ENCODE measurements around the gene AGXT. TPM values are rescaled to one million over a fixed set of nuclear protein-coding genes. Genes with fewer than 3 reads are reported as not detected.

The AGXT gene
- total RNA-seq, 2 experiments from 2014 or later = not detected

- H3K27ac Mint-ChIP-seq = no peak overlapping the region
- H3K4me1 Mint-ChIP-seq = no peaks in the 10 kb centered on the region
- ChIA-PET POLR2A (no interaction called here), CTCF (no interaction called here)
- H3K27me3 Mint-ChIP-seq = peaks cover 3% of the 10 kb centered on the region
- ATAC-seq = no peak
- no peak for DNase-seq
- H3K36me3 Mint-ChIP-seq (ENCODE audit: low read depth) = no peaks in the 10 kb centered on the region
- intact Hi-C loops (cut with DNase I, micrococcal nuclease) = no loop called here
- no peaks in the 10 kb centered on the region for H3K9me3 Mint-ChIP-seq (ENCODE audit: low read depth)
- no peak overlapping the region for H3K4me3 Mint-ChIP-seq
Observed at GRCh38 chr2:240846873-240847595, 21.6 kb upstream of the AGXT start.

- peaks cover 3% of the 10 kb centered on the region for H3K27me3 Mint-ChIP-seq
- ATAC-seq (no peak), DNase-seq (no peak)
- H3K4me1 Mint-ChIP-seq = no peaks in the 10 kb centered on the region
- no peak overlapping the region for H3K27ac Mint-ChIP-seq
- intact Hi-C loops (cut with DNase I, micrococcal nuclease) = no loop called here
- no peak overlapping the region for H3K4me3 Mint-ChIP-seq
- no peaks in the 10 kb centered on the region for H3K9me3 Mint-ChIP-seq (ENCODE audit: low read depth)
- POLR2A ChIA-PET = no interaction called here
- CTCF ChIA-PET = no interaction called here
- no peaks in the 10 kb centered on the region for H3K36me3 Mint-ChIP-seq (ENCODE audit: low read depth)
Observed at GRCh38 chr2:240847817-240848216, 20.8 kb upstream of the AGXT start.

- H3K36me3 Mint-ChIP-seq (ENCODE audit: low read depth) = no peaks in the 10 kb centered on the region
- peaks cover under 1% of the 10 kb centered on the region for H3K9me3 Mint-ChIP-seq (ENCODE audit: low read depth)
- no peak overlapping the region for H3K4me3 Mint-ChIP-seq
- no peaks in the 10 kb centered on the region for H3K4me1 Mint-ChIP-seq
- no peak overlapping the region for H3K27ac Mint-ChIP-seq
- ATAC-seq (no peak), DNase-seq (no peak)
- intact Hi-C loops (cut with DNase I, micrococcal nuclease) = no loop called here
- H3K27me3 Mint-ChIP-seq = peaks cover 3% of the 10 kb centered on the region
- ChIA-PET CTCF (interaction anchor here (0.9 kb wide), 1 partner anchor 9 kb away, joined by 3 read pairs; no protein-coding TSS in a partner anchor), POLR2A (no interaction called here)
Observed at GRCh38 chr2:240848900-240849680, 19.5 kb upstream of the AGXT start.

GRCh38 chr2:240850026-240850425 lies 18.6 kb upstream of the AGXT start:
- no peak overlapping the region for H3K27ac Mint-ChIP-seq
- intact Hi-C loops (cut with DNase I, micrococcal nuclease) = loop anchor here in 1 of 2 experiments (2.0 to 5.0 kb wide), 5 partner anchors 302 to 1027 kb away; partner anchors contain the start of genes D2HGDH and PPP1R7
- H3K4me3 Mint-ChIP-seq = no peak overlapping the region
- POLR2A ChIA-PET = no interaction called here
- peaks cover 3% of the 10 kb centered on the region for H3K27me3 Mint-ChIP-seq
- DNase-seq = no peak
- peaks cover 9% of the 10 kb centered on the region for H3K9me3 Mint-ChIP-seq (ENCODE audit: low read depth)
- CTCF ChIA-PET = interaction anchor here (0.9 kb wide), 1 partner anchor 9 kb away, joined by 3 read pairs; no protein-coding TSS in a partner anchor
- ATAC-seq = no peak
- H3K36me3 Mint-ChIP-seq (ENCODE audit: low read depth) = no peaks in the 10 kb centered on the region
- no peaks in the 10 kb centered on the region for H3K4me1 Mint-ChIP-seq

GRCh38 chr2:240850756-240851077 lies 17.9 kb upstream of the AGXT start:
- peaks cover 3% of the 10 kb centered on the region for H3K27me3 Mint-ChIP-seq
- ATAC-seq = no peak
- H3K9me3 Mint-ChIP-seq (ENCODE audit: low read depth) = peaks cover 11% of the 10 kb centered on the region
- H3K36me3 Mint-ChIP-seq (ENCODE audit: low read depth) = no peaks in the 10 kb centered on the region
- no peak overlapping the region for H3K4me3 Mint-ChIP-seq
- intact Hi-C loops (cut with DNase I, micrococcal nuclease) = loop anchor here in 1 of 2 experiments (2.0 to 5.0 kb wide), 5 partner anchors 302 to 1027 kb away; partner anchors contain the start of genes D2HGDH and PPP1R7
- ChIA-PET POLR2A (no interaction called here), CTCF (interaction anchor here (1.4 to 1.7 kb wide), 5 partner anchors 10 to 760 kb away, joined by 4 to 9 read pairs (median 5); no protein-coding TSS in a partner anchor)
- DNase-seq = no peak
- H3K4me1 Mint-ChIP-seq = no peaks in the 10 kb centered on the region
- no peak overlapping the region for H3K27ac Mint-ChIP-seq

- Mint-ChIP-seq H3K4me3 (no peak overlapping the region), H3K36me3 (ENCODE audit: low read depth) (no peaks in the 10 kb centered on the region), H3K27me3 (peaks cover 3% of the 10 kb centered on the region), H3K27ac (no peak overlapping the region), H3K4me1 (no peaks in the 10 kb centered on the region), H3K9me3 (ENCODE audit: low read depth) (peaks cover 11% of the 10 kb centered on the region)
- peak; percentile 97 for ATAC-seq
- ChIA-PET POLR2A (no interaction called here), CTCF (interaction anchor here (0.7 to 1.7 kb wide), 9 partner anchors 9 to 759 kb away, joined by 3 to 9 read pairs (median 4); partner anchors contain the start of gene MAB21L4)
- DNase-seq = peak; percentile 91
- intact Hi-C loops (cut with DNase I, micrococcal nuclease) = loop anchor here in 1 of 2 experiments (2.0 to 5.0 kb wide), 5 partner anchors 301 to 1026 kb away; partner anchors contain the start of genes D2HGDH and PPP1R7
Observed at GRCh38 chr2:240851078-240851991, 17.3 kb upstream of the AGXT start.

GRCh38 chr2:240852671-240853314 lies 15.8 kb upstream of the AGXT start:
- intact Hi-C loops (cut with DNase I, micrococcal nuclease) = loop anchor here in 1 of 2 experiments (5.0 kb wide), 4 partner anchors 300 to 1025 kb away; partner anchors contain the start of genes D2HGDH and PPP1R7
- CTCF ChIA-PET = interaction anchor here (0.5 to 1.7 kb wide), 4 partner anchors 9 to 47 kb away, joined by 3 to 5 read pairs (median 4); no protein-coding TSS in a partner anchor
- no peak overlapping the region for H3K27ac Mint-ChIP-seq

GRCh38 chr2:240855670-240856069 lies 13.0 kb upstream of the AGXT start:
- Mint-ChIP-seq H3K27me3 (peaks cover 3% of the 10 kb centered on the region), H3K36me3 (ENCODE audit: low read depth) (no peaks in the 10 kb centered on the region), H3K4me3 (no peak overlapping the region), H3K27ac (no peak overlapping the region), H3K4me1 (no peaks in the 10 kb centered on the region), H3K9me3 (ENCODE audit: low read depth) (peaks cover 11% of the 10 kb centered on the region)
- DNase-seq = no peak
- intact Hi-C loops (cut with DNase I, micrococcal nuclease) = no loop called here
- ChIA-PET POLR2A (no interaction called here), CTCF (no interaction called here)
- ATAC-seq = no peak

More at GRCh38 chr2:240852671-240853314, 15.8 kb upstream of the AGXT start:
- POLR2A ChIA-PET = no interaction called here
- H3K36me3 Mint-ChIP-seq (ENCODE audit: low read depth) = no peaks in the 10 kb centered on the region
- ATAC-seq (no peak), DNase-seq (no peak)
- no peaks in the 10 kb centered on the region for H3K4me1 Mint-ChIP-seq
- peaks cover 1% of the 10 kb centered on the region for H3K27me3 Mint-ChIP-seq
- H3K9me3 Mint-ChIP-seq (ENCODE audit: low read depth) = peaks cover 11% of the 10 kb centered on the region
- H3K4me3 Mint-ChIP-seq = no peak overlapping the region

GRCh38 chr2:240856151-240856980 lies 12.3 kb upstream of the AGXT start:
- Mint-ChIP-seq H3K27me3 (peaks cover 3% of the 10 kb centered on the region), H3K36me3 (ENCODE audit: low read depth) (no peaks in the 10 kb centered on the region), H3K4me1 (no peaks in the 10 kb centered on the region), H3K4me3 (no peak overlapping the region), H3K27ac (no peak overlapping the region), H3K9me3 (ENCODE audit: low read depth) (peaks cover 11% of the 10 kb centered on the region)
- POLR2A ChIA-PET = no interaction called here
- CTCF ChIA-PET = no interaction called here
- DNase-seq (no peak), ATAC-seq (no peak)
- intact Hi-C loops (cut with DNase I, micrococcal nuclease) = no loop called here
